HG03565 (cell line): ENCODE results near the gene SP1.
A peak's percentile ranks its signal among the peaks of the same experiment; 100 is the strongest.
"Not testable (repeated sequence)": the region's sequence is repeated elsewhere in the genome, so short reads cannot be mapped to it uniquely, and the experiment has no call there.

Experiments
- ATAC-seq: cut with Tn5 transposase; IDR thresholded peaks from one replicate; pipeline ENCODE4 v1.9.1; 2021; ENCODE audit warnings: mild to moderate bottlenecking, moderate library complexity; ENCODE audit not compliant: unreplicated experiment

Gene SP1

GRCh38 chr12:53410951-53411350 lies 31.0 kb downstream of the SP1 start:
- no peak for ATAC-seq

GRCh38 chr12:53413485-53414204 lies 33.7 kb downstream of the SP1 start:
- ATAC-seq: no peak

DNA sequence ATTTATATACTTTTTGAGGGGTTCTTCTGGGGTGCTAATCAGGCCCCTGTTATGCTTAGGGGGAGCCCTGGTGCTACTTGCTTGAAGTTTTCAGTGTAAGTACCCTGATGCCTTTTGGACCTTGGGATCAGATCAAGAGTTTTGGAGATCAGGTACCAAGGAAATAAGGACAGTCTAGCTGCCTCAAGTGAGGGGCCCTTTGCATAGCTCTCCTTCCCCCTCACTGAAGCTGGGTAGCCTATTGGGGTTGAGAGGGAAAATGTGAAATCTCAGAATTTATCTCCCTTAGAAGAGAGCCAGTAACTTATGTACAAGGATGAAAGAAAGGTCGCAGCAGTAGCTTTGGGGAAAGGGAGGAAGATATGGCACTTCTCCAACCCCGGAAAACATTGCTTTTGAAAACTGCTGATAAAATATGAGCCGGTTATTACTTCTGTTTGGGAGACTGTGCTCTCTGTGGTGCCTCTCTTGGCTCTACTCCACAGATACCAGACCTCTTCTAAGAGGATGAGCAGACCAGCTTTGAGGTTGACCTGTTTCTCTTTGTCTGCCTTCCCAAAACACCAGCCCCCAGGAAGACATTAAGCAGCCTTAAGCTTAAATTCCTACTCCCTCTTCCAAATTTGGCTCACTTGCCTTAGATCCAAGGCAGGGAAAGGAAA lies 34.9 kb downstream of the SP1 start:
- no peak for ATAC-seq

DNA sequence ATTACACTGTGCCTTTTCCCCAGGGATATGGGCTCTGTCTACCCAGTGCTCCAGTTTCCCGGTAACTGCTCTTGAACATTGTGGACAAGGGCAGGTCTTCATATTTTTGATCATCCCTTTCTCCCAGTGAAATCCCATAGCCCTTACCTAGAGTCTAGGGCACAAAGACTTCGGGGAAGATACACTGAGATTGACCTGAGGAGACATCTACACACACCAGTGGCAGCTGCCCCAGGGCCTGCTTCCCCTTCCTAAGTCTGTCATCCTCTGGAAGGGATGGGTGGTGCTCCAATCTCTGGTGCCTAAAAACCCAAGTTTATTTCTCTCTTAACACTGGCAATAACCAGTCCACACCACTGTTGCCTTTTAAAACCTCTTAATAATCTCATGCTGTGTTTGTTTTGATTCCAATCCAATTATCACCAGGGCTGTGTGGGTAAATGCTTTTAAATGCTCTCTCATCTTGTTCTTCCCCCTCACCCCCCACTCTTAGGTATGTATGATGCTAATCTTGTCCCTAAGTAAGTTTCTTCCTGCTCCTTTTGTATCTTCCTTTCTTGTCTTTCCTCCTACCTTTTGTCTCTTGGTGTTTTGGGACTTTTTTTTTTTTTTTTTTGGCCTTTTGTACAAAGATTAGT lies 35.9 kb downstream of the SP1 start:
- not testable (repeated sequence) for ATAC-seq

GRCh38 chr12:53417291-53417816 lies 37.4 kb downstream of the SP1 start:
- ATAC-seq: not testable (repeated sequence)

DNA sequence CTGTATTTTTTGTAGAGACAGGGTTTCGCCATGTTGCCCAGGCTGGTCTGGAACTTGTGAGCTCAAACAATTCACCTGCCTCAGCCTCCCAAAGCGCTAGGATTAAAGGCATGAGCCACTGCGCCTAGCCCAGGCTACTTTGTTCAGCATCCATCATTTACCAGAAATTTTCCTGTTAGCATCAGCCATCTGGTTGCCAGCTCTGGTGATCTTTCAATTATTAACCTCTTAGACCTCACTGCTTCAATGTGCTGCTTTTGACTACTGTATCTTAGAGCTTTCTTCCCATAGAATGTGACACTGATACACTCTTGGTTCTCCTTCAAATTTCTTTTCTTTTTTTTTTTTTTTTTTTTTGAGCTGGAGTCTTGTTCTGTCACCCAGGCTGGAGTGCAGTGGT lies 38.2 kb downstream of the SP1 start:
- ATAC-seq: no peak

GRCh38 chr12:53419756-53420155 lies 39.8 kb downstream of the SP1 start:
- no peak for ATAC-seq

DNA sequence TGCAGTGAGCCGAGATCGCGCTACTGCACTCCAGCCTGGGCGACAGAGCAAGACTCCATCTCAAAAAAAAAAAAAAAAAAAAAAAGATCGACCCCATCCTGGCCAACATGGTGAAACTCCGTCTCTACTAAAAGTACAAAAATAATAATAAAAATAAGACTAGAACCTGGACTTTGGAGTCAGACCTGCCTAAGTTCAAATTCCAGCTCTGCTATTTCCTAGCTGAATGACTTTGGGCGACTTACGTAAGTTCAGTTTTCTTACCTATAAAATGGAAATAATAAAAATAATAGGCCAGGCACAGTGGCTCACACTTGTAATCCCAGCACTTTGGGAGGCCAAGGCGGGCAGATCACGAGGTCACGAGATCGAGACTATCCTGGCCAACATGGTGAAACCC lies 42.3 kb downstream of the SP1 start:
- not testable (repeated sequence) for ATAC-seq

DNA sequence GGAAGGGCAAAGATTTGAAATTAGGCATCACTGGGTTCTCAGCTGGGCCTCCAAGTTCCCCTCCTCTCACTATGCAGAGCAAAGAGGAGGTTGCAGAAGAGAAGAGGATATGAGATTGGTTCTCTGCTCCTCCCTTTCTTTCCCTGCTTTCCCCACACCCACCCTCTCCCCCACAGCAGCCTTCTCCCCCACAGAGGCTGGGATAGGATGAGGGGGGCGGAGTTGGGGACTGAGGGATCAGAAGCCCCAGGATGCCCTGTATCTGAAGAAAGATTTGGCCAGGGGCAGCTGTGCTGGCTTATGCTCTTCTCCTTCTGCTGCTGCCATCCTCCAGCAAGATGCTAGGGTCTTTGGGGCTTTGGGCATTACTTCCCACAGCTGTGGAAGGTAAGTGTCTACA lies 43.6 kb downstream of the SP1 start, which contains the start of gene AMHR2:
AMHR2 (plus strand) TSS at position 259 of the 400 bp plus-strand sequence; CDS start at position 339, 80 bp downstream.
- no peak for ATAC-seq

- ATAC-seq: no peak
These were observed 44.9 kb downstream of the SP1 start for GRCh38 chr12:53424626-53425514.

GRCh38 chr12:53425515-53426150 lies 45.7 kb downstream of the SP1 start:
- ATAC-seq: no peak

DNA sequence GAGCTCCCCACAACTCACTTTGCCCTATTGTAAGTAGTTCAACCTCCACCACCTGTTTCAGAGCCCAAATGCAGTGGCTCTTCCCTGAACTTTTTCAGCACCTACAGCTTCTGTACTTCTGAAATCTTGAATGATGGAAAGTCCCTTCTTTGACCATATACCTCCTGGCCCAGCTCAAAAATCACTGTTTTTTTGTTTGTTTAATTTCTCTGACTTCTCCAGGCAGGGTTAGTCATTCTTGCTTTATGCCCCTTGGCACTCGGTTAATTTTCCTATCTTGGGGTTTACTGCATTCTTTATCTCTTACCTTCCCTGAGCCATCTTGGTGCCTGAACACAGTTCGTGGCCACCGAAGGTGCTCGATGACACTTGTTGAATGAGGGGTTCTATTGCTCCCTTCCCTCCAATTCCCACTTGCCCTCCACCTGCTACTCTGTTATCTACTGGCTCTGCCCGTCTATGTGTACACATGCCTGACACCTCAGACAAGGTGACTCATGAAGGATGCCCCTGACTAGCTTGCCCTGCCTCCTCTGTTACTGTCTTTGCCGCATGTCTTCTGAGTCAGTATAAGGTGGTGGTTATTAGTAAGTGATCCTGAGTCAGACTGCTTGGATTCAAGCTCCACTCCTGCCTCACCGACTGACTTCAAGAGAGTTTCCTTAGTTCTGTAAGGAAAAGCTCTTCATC lies 48.1 kb downstream of the SP1 start:
- no peak for ATAC-seq

DNA sequence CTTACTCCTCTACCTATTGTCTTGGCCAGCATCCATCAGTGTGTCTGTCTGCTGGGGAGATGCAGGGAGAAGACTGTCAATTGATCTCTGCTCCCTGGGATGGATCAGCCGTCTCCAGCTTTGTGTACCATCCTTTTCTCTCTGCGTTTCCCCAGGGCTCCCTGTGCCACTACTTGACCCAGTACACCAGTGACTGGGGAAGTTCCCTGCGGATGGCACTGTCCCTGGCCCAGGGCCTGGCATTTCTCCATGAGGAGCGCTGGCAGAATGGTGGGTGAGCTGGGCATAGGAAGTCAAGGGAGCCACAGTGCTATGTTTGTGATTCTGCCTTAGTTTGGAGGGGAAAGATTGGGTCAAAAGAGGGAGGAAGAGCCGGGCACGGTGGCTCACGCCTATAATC lies 48.8 kb downstream of the SP1 start:
- no peak for ATAC-seq

DNA sequence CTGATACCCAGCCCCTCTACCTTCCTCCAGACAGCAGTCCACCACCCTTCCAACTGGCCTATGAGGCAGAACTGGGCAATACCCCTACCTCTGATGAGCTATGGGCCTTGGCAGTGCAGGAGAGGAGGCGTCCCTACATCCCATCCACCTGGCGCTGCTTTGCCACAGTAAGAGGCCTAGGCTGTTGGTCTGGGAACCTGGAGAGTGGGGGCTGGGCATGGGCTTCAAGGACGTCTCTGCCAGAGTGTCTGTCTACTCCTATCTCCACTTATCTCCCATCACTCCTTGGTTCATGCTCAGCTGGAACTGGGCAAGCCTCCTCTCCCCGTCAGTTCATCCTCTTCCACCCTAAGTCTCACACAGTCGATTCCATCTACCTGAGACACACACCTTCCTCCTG lies 50.1 kb downstream of the SP1 start:
- no peak for ATAC-seq

DNA sequence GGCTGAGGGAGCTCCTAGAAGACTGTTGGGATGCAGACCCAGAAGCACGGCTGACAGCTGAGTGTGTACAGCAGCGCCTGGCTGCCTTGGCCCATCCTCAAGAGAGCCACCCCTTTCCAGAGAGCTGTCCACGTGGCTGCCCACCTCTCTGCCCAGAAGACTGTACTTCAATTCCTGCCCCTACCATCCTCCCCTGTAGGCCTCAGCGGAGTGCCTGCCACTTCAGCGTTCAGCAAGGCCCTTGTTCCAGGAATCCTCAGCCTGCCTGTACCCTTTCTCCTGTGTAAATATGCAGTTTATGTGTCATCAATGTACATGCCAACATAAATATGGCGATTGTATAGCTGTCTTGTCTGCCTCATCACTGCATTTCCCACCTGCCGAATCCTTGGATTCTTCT lies 51.2 kb downstream of the SP1 start:
- no peak for ATAC-seq

GRCh38 chr12:53435326-53435725 lies 55.4 kb downstream of the SP1 start:
- ATAC-seq: not testable (repeated sequence)

DNA sequence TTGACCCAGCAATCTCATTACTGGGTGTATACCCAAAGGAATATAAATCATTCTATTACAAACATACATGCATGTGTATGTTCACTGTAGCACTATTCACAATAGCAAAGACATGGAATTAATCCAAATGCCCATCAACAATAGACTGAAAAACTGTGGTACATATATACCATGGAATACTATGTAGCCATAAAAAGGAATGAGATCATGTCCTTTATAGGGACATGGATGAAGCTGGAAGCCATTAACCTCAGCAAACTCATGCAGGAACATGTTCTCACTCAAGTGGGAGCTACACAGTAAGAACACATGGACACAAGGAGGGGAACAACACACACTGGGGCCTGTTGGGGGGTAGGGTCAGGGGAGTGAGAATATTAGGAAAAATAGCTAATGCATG lies 59.6 kb downstream of the SP1 start:
- ATAC-seq: not testable (repeated sequence)

DNA sequence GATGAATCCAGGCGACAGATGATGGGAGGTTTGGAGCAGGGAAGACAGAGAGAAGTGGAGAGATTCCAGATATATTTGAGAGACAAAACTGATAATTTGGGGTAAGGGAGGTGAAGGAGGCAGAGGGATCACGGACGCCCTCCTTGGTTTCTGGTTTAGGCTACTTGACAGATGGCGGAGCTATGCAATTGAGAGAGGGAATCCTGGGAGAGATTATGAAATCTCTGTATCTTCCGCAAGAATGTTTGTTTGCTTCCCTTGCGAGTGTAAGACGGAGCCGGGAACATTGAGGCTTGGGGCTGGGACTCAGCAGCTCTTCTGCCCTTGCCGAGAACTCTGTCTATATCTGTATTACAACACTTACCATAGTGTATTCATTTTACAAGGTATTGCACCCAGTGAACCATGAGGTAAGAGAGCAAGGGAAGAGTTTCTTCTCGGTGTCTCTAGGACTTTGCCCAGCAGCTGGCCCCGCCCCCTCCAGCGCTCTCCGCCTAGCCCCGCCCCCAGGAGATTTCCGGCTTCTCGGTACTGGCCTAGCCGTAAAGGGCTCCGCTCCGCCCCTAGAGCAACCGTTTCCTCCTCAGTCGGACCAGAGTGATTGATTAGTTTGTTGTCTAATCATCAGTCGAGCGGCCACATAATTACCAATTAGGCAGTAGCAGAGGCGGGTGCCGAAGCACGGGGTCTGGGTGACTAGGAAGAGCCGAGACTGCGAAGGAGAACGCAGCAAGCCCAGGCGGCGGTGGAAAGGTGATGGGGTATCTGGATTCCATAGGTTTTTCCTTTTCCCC lies 61.3 kb downstream of the SP1 start, which contains the start of gene PRR13:
PRR13 (plus strand) TSS at position 695 of the 794 bp plus-strand sequence. CDS start 981 bp downstream, outside the sequence.
- ATAC-seq: peak; percentile 99

DNA sequence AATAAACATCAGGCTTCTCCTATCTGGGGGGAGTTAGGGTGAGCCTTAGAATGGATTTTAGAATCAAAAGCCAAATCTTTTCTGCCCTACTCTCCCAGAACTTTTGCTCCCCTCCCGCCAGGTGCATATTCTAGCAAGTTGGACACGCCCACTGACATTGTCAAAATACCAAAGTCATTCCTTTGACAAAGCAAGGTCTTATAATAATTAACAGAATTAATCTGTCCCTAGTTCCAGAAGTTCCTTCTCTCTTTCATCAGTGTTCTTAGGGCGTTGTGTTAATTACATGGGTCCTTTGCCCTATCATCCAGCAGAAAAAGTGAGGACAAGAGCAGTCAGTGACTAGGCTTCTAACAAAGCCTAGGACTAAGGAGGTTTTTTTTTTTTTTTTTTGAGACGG lies 64.0 kb downstream of the SP1 start:
- ATAC-seq: no peak
